Lung (tissue), 12 donors: Measurements from ENCODE around the gene FOXE3. TPM values are rescaled to one million over a fixed set of nuclear protein-coding genes. Genes with fewer than 3 reads are reported as not detected.
A peak's percentile ranks its signal among the peaks of the same experiment; 100 is the strongest.

Experiments used
- ATAC-seq: fragments of 200-7000 bp; cut with Tn5 transposase; one replicate; pipeline ENCODE4 v1.9.1; 2020; ENCODE audit warnings: moderate number of reproducible peaks; ENCODE audit not compliant: insufficient read depth, low FRiP score
- DNase-seq, 3 donors: peaks; one replicate each; pipeline ENCODE4 v3.0.0-alpha.2; 2013 to 2017
- H3K27ac ChIP-seq, 2 donors: one replicate each; pipeline ENCODE4 v1.5.1; 2013; ENCODE audit warnings: mild to moderate bottlenecking in 2 of 2, moderate library complexity in 2 of 2, control low read depth in 1 of 2, inconsistent platforms in 1 of 2, low read depth in 1 of 2, low read length in 1 of 2
- H3K27me3 ChIP-seq, 3 donors: one replicate each; pipeline ENCODE4 v1.5.1; 2013; ENCODE audit warnings: low read length in 2 of 3; ENCODE audit not compliant: control insufficient read depth in 3 of 3, insufficient read depth in 3 of 3
- H3K36me3 ChIP-seq, 4 donors: one replicate each; pipeline ENCODE4 v1.5.1; 2013; ENCODE audit warnings: low read length in 4 of 4, mild to moderate bottlenecking in 1 of 4, moderate library complexity in 1 of 4; ENCODE audit not compliant: control insufficient read depth in 4 of 4, insufficient read depth in 4 of 4
- H3K4me1 ChIP-seq, 5 donors: one replicate each; pipeline ENCODE4 v1.5.1; 2013; ENCODE audit warnings: low read length in 5 of 5, mild to moderate bottlenecking in 2 of 5, moderate library complexity in 1 of 5; ENCODE audit not compliant: control insufficient read depth in 5 of 5, insufficient read depth in 5 of 5
- H3K4me3 ChIP-seq: one replicate; pipeline ENCODE4 v1.5.1; 2013; ENCODE audit warnings: mild to moderate bottlenecking, control low read depth, moderate library complexity
- H3K9ac ChIP-seq, 2 donors: one replicate each; pipeline ENCODE4 v1.5.1; 2013; ENCODE audit warnings: low read length in 2 of 2, control low read depth in 1 of 2; ENCODE audit not compliant: insufficient read depth in 1 of 2
- H3K9me3 ChIP-seq, 4 donors: one replicate each; pipeline ENCODE4 v1.5.1; 2013; ENCODE audit warnings: low read length in 3 of 4, mild to moderate bottlenecking in 1 of 4, moderate library complexity in 1 of 4; ENCODE audit not compliant: control insufficient read depth in 4 of 4, insufficient read depth in 3 of 4
- WGBS, 2 donors: extraction: QIAGEN DNeasy Blood & Tissue Kit; methylation state at CpG; one replicate each; pipeline ENCODE4 v1.1.7; 2013; 5-methylcytosine and 5-hydroxymethylcytosine counted together
- polyA plus RNA-seq, 2 donors: library from polyadenylated mRNA; stranded (reverse); fragments of 200-250 nt; gene quantifications; one replicate each; pipeline ENCODE4 v1.2.1, GENCODE V29; 2013
- total RNA-seq, 2 donors: library from RNA; depleted of rRNA in 1 of 2; stranded (reverse); fragments of >200 nt in 1 of 2; gene quantifications; one replicate each; pipeline ENCODE4 v1.2.1, GENCODE V29; 2014 to 2021
- TF ChIP-seq, protein P1 (sequence below): IDR thresholded peaks from 2 replicates; pipeline ENCODE4 v1.5.1; 2012; ENCODE audit warnings: mild to moderate bottlenecking; ENCODE audit errors: control extremely low read depth, extremely low read depth
- donor health status: control.
- donor health status: control.
- donor health status: Bipolar disorder and iron deficiency.
- donor health status: healthy.
- donor health status: DM: yes; HTN: yes; CAD: no.

The FOXE3 gene
- total and polyA plus RNA-seq, 4 donors, result 0.01 TPM; not detected in 3

GRCh38 chr1:47388030-47388890, 27.8 kb upstream of the FOXE3 start:
- TF ChIP-seq, protein P1, sequence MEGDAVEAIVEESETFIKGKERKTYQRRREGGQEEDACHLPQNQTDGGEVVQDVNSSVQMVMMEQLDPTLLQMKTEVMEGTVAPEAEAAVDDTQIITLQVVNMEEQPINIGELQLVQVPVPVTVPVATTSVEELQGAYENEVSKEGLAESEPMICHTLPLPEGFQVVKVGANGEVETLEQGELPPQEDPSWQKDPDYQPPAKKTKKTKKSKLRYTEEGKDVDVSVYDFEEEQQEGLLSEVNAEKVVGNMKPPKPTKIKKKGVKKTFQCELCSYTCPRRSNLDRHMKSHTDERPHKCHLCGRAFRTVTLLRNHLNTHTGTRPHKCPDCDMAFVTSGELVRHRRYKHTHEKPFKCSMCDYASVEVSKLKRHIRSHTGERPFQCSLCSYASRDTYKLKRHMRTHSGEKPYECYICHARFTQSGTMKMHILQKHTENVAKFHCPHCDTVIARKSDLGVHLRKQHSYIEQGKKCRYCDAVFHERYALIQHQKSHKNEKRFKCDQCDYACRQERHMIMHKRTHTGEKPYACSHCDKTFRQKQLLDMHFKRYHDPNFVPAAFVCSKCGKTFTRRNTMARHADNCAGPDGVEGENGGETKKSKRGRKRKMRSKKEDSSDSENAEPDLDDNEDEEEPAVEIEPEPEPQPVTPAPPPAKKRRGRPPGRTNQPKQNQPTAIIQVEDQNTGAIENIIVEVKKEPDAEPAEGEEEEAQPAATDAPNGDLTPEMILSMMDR, result no peak
- WGBS, 2 donors, result 38 to 49% methylated on average over 10 of the region's 10 CpGs
- H3K36me3 ChIP-seq, result peaks cover 0 to 3% (median 0%) of the 10 kb centered on the region in 4 donors
- H3K9ac ChIP-seq, result no peak overlapping the region
- peaks cover 0 to 2% (median 0%) of the 10 kb centered on the region in 4 donors for H3K9me3 ChIP-seq
- DNase-seq (peak; percentile 37 to 70 (median 62)), ATAC-seq (no peak)
- H3K27ac ChIP-seq, result no peak overlapping the region
- no peak overlapping the region for H3K4me3 ChIP-seq
- peaks cover 0 to 13% (median 0%) of the 10 kb centered on the region in 5 donors for H3K4me1 ChIP-seq
- no peaks in the 10 kb centered on the region for H3K27me3 ChIP-seq

DNA sequence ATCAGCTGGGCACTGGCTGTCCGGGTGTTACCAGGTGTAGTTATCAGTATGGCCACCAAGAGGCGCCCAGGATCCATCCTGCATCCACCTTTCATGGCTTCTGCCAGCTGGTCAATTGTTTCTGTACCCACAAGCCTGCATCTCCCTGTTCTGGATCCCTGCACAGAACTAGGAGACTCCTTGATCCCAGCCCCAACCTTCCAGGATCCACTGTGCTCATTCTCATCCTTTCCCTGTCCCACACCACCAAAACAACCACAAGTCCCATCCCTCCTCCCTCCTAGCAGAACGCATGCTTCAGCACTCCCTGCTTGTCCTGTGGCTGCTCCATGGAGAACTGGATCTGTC, 27.2 kb upstream of the FOXE3 start:
- H3K27ac ChIP-seq, result no peak overlapping the region
- peaks cover 0 to 13% (median 0%) of the 10 kb centered on the region in 5 donors for H3K4me1 ChIP-seq
- ATAC-seq (peak; percentile 87), DNase-seq (peak; percentile 74 to 75 (median 74))
- peaks cover 0 to 2% (median 0%) of the 10 kb centered on the region in 4 donors for H3K9me3 ChIP-seq
- no peak overlapping the region for H3K9ac ChIP-seq
- 29 to 32% methylated on average over 3 of the region's 3 CpGs for WGBS, 2 donors
- no peak overlapping the region for H3K4me3 ChIP-seq
- no peaks in the 10 kb centered on the region for H3K36me3 ChIP-seq
- H3K27me3 ChIP-seq, result no peaks in the 10 kb centered on the region
- TF ChIP-seq, protein P1, result peak; percentile 38

DNA sequence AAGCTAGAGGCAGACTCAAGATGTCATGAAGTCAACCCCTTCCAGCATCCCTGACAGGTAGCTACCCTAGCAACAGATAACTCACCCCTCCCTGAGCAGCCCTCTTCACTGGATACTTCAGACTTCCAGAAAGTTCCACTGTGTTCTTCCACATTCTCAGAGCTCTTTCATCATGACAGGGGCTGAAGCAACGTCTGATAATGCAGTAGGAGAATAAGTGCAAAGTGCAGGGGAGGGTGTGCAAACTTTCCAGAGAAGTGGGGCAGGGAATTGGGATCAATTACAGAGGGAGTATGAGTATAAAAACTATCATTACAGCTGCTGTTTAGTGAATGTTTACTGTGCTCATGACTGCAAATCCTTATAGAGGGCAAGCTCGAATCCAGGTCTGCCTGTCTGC, 26.4 kb upstream of the FOXE3 start:
- WGBS, 2 donors, result 49 to 52% methylated on average over 2 of the region's 2 CpGs
- no peaks in the 10 kb centered on the region for H3K36me3 ChIP-seq
- no peak overlapping the region for H3K9ac ChIP-seq
- no peak overlapping the region for H3K4me3 ChIP-seq
- ATAC-seq (no peak), DNase-seq (no peak)
- TF ChIP-seq, protein P1, result no peak
- no peaks in the 10 kb centered on the region for H3K27me3 ChIP-seq
- H3K27ac ChIP-seq, result no peak overlapping the region
- peaks cover 0 to 13% (median 0%) of the 10 kb centered on the region in 5 donors for H3K4me1 ChIP-seq
- H3K9me3 ChIP-seq, result peaks cover 0 to 2% (median 0%) of the 10 kb centered on the region in 4 donors
